HG03196 (cell line): ENCODE measurements around the gene IL7R.

Experiments
- ATAC-seq: cut with Tn5 transposase; IDR thresholded peaks from one replicate; pipeline ENCODE4 v1.9.1; 2021; ENCODE audit not compliant: unreplicated experiment

The IL7R gene, protein sequence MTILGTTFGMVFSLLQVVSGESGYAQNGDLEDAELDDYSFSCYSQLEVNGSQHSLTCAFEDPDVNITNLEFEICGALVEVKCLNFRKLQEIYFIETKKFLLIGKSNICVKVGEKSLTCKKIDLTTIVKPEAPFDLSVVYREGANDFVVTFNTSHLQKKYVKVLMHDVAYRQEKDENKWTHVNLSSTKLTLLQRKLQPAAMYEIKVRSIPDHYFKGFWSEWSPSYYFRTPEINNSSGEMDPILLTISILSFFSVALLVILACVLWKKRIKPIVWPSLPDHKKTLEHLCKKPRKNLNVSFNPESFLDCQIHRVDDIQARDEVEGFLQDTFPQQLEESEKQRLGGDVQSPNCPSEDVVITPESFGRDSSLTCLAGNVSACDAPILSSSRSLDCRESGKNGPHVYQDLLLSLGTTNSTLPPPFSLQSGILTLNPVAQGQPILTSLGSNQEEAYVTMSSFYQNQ

DNA sequence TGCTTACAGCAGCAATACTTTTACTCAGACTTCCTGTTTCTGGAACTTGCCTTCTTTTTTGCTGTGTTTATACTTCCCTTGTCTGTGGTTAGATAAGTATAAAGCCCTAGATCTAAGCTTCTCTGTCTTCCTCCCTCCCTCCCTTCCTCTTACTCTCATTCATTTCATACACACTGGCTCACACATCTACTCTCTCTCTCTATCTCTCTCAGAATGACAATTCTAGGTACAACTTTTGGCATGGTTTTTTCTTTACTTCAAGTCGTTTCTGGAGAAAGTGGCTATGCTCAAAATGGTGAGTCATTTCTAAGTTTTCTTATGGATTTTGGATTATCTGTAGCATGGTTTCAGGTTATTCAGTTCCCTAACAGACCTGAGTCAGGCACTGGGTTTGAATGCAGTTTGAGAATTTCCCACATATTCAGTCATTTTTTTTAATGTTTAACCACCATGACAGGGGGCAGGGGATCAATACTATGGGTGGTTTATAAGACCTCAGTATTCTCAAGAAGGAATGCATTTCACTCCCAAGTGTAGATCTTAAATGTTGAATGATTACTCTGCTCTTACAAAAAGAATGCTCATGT is at the start of gene IL7R:
TSS of gene IL7R (plus strand) at position 127 of the 587 bp plus-strand sequence. CDS start at position 214, 87 bp downstream.
- no peak for ATAC-seq

DNA sequence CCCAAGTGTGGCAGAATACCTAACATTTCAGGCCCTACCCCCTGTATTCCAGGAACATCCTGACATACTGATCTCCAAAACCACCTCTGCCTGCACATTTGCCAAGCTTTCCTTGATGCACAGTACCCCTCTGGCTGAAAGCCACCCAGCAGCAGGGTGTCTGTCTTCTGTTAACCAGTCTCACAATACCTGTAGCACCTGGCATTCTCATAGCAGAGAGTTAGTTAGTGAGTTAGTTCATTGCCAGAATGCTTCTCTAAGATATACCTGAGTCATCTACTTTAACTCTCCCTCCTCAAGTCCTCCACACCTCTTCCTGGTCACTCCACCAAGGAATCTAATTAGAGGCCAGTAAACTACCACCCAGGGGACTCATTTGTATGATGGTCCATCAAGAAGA is 46.1 kb upstream of the IL7R start:
- no peak for ATAC-seq

DNA sequence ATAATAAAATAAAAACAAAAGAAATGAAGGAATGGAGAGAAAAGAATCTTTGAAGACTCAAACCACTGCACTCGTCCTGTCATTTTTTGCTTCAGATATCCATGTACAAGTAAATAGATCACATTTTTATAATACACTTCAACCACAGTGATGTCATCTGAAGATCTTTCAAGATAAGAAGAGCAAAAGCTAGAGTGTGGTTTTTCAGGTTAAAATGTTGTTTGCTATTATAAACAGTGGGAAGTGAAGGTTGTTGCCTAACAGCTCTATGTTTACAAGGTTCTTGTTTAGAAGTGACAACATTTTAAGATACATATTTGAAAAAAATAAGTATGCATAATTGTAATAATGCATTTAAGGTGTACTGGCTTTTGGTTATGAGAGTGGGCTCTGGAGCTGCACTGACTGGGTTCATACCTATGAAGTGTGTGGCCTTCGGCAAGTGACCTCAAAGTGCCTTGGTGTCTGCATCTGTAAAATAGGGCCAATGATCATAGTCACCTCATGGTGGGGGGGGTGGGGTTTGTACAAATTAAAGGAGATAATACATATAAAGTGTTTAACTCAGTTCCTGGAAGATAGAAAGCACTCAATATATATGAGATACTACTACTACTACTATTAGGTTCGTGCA is 45.5 kb upstream of the IL7R start:
- ATAC-seq = no peak

DNA sequence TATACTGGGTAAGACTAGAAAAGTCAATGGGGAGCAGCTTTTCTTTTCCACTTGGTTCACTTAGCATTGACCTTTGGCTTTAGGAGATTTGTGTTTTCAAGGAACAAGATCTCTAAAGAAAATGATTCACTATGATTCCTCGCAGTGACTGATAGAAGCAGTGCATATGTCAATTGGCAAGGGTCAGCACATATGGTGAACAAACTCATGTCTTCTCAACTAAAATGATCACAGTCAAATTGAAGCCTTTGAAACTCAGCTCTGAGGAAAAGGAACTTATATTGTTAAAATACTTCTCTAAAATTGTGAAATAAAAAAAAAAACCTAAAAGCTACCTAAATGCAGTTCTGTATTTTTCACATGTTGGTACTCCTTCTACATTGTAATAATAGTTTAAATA is 43.2 kb upstream of the IL7R start:
- no peak for ATAC-seq

DNA sequence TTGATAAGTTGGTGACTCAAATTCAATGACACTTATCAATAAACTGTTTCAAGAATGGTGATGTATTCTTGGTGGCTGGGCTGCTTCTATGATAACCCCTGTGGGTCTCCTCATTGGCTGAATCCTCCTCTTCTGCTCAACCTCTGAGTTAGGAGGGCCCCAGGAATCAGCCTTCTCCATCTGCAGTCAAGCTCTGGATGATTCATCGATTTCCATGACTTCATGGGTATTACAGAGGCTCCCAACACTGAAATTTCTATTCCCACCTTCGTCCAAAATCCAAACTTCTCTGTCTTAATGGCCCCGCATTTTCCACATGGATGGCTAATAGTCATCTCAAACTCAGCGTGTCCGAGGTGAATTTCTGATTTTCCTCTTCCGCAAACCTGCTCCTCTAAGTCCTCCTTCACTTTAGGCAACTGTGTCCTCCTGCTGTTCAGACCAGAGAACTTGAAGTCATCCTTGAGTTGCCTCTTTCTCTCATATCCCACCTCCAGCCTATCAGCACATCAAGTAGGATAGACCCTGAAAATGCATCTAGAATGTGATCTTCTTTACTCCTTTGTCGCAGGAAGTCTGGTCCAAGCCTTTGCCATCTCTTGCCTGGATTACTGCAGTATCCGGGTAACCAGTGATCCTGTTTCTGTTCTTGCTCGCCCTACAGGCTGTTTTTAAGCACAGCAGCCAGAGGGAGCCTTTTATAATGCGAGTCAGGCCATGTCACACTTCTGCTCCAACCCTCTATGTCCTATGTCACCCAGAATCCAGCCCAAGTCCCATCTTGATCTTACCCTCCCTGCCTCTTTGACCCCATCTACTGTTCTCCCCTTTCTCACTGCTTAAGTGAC is 41.4 kb upstream of the IL7R start:
- ATAC-seq = no peak

DNA sequence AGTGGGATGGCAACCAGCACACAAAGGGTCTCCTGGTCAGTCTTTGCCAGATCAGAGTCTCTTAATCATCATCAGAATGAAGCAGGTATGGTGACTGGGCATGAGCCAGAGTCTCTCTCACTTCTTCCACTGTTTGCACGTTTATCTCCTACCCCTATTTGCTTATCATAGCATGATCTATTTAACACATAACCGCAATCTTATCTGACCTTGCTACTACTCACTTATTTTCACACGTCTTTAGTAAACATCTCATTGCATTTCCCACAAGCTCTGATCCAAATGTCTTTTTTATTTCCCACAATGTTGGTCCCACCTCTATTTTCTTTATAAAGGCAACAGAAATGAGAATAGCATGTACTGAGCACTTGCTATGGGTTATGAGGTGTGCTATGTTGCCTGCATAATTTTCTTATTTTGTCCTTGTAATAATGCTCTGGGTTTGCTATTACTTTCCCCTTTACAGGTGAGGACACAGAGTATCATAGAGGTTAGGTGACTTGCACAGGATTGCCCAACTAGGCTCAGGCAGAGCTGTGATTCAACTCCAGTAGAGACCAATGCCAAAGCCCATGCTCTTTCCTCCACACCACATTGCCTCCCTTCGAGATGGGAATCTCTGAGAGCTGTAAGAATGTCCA is 39.7 kb upstream of the IL7R start:
- ATAC-seq = no peak

DNA sequence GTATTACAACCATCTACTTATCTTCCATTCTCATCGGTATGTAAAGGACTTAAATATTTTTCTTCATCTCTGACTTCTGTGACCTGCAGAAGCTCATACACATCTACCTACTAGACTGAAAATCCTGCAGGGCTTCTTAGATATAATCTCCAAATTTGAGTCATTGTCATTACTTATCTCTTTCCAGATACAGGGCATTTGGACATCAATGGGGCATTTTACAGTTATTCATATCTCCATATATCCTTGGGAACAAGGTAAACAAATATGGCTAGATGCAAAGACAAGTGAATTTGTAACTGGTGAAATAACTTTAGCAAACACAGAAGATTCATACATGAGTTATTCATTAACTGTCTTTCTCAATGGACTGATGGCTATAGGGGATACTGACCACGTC is 37.7 kb upstream of the IL7R start:
- no peak for ATAC-seq

DNA sequence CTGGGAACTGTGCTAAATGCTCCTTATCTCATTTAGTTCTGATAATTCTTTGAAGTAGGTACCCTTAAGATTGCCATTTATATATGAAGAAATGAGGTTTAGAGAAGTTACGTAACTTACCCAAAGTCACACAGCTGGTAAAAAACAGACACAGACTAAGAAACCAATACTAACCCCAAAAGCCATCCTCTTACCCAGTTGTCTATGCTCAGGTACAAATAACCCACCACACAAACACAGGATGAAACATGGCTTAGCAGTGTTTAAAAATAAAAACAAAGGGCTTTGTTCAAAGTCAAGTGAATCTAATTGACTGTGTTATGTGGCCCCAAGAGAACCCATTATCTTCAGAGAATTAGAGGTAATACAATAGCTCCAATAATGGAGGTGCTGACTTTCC is 37.0 kb upstream of the IL7R start:
- ATAC-seq = no peak

DNA sequence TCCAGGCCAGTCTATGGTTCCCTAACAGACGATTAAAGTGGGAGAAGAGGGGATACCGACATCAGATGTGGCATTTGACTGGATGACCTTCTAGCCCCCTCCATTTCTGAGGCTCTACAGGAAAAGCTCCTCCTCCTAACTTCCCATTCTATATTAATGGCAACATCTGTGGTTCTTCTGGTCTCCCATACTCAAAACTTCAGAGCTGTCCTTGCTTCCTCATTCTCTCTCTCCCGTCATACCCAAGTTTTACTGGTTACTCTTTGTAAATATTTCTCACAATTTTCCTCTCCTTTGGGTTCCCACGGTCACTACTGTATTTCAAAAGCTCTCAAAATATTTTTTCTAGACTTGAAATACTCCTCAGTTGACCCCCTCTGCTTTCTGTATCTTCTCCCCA is 36.0 kb upstream of the IL7R start:
- no peak for ATAC-seq

DNA sequence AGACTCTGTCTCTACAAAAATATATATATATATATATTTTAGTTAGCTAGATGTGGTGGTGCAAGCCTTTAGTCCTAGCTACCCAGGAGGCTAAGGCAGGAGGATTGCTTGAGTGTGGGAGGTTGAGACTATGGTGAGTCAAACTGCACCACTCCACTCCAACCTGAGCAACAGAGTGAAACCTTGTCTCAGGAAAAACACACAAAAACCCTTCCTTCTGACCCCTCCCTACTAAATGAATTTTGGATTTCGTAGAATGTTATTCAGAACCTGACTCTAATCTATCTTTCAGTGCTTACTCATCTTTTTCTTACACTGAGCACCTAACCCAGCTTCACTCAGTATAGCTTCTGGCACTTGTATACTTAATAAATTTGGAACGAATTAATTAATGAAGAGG is 35.2 kb upstream of the IL7R start:
- ATAC-seq = no peak

DNA sequence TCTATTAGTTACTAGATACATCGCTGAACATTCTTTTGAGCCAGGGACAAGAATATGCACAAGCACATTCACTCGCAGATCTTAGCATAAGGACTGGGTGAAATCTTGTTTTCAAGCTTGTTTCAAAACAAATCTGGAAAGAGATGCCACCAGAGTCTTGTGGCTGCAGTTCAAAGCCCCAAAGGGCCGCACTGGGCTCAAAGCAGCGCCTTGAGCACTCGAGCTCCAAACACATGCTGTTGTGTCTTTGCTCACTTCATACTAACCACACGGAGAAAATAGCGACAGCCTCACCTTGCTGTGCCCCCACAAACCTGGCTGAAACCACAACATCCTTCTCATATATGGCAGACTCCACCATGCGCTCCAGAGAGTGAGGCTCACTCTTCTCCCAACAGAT is 34.2 kb upstream of the IL7R start:
- no peak for ATAC-seq

DNA sequence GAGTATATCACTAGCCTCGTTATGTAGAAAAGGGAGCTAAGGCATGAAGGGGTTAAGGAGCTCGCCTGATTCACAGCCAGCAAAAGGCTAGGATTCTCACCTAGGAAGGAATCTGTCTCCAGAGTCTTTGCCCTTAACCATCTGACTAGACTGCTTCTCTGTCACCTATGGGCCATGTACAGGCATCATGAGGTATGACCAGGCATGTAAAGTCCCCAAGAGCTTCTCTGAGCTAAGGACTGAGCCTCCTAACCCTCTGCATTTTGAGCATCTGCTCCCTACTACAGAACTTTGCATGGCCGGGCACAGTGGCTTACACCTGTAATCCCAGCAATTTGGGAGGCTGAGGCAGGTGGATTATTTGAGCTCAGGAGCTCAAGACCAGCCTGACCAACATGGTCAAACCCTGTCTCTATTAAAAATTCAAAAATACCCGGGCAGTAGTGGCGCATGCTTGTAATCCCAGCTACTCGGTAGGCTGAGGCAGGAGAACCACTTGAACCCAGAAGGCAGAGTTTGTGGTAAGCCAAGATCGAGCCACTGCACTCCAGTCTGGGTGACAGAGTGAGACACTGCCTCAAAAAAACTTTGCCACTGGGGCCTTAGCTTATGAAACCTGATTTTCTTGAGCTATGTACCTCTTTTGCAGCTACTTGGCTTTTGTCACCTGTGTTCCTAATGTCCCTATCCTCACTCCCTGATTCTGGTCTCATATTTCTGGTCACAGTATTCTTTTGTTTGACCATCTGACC is 33.2 kb upstream of the IL7R start:
- no peak for ATAC-seq

DNA sequence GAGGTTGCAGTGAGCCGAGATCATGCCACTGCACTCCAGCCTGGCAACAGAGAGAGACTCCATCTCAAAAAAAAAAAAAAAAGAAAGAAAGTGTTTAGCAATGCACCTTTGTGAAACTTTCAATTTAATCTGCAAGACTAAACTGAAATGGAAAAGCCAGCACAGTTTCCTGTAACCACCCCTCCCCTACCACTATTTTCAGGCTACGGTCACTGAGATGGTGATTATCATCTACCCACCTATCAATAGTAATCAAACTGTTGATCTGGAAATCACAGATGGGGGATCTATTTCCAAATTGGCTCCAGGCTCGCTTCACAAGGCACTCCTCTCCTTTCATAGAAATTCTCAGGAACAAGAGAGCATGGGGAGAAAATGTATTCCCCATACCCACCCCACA is 30.6 kb upstream of the IL7R start:
- ATAC-seq = no peak

DNA sequence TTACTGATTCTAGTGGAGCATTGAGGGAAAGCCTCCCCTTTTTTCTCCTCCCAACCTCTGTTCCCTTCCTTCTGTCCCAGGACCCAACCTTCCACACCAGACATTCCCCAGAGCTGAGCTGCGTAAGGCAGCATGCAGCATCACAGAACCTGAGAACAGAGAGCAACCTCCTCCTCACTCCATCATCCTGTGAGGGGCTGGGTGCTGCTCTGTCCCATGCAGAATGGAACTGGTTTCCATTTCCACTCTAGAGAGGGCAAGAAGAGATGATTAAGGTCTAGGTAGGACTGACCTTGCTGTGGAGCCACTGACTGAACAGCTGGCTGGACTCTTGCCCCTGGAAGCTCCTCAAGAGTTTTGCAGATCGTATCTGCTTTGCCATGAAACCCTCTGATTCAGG is 30.1 kb upstream of the IL7R start:
- ATAC-seq = no peak

DNA sequence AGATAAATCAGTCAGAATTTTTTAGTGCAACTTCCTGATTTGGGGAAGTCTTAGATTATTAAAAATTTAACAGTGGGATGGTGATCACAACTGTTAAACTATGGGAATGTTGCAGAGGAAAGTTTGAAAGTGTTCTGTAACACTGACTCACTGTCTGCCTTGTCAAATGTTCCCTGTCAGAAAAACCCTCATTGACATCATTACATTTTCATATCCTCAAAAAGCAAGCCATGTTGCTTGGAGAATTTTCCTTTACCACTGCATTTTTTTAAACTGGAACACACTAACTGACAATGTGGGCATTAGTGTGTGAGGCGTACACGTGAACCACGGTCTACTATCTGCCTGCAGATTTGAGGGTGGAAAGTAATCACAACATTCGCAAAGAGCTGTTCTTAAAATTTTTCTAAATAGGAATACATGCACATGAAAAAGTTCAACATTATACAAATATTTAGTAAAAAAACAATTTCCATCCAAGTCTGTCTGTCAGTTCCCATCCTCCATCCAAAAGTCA is 28.6 kb upstream of the IL7R start:
- no peak for ATAC-seq

DNA sequence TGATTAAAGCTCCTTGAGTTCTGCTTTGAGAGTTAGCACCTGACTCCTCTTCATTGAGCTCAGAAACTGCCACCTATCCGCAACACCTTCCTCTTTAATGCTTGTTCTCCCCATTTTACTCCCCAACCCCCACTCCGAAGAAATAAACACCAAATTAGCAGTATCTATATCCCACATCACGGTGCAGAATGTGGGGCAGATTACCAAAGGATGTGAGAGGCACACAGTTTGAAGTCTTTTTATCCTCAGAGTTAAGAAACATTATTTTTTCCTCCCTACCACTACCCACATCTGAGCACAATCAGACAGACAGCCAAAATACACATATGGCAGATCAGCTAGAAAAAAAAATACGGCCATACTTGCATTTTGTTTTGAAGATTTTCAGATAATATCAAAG is 26.1 kb upstream of the IL7R start:
- ATAC-seq = no peak

DNA sequence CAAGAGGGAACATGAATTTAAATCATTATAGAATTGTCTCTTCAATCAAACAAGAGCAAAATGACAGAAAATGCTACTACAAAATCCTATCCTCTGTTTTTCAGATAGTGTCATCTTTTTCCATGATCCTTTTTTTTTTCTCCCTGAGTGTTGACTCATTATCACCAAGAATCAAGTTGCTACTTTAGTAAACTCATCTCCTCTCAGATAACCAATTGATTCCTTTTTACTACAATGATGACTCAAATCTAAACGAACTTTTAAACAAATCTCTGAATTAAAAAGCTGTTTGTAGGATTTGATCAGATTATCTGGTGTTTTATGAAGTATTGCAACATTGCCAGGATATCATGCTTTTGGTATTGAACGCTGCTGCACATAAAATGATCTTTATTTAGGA is 23.9 kb upstream of the IL7R start:
- ATAC-seq = no peak

DNA sequence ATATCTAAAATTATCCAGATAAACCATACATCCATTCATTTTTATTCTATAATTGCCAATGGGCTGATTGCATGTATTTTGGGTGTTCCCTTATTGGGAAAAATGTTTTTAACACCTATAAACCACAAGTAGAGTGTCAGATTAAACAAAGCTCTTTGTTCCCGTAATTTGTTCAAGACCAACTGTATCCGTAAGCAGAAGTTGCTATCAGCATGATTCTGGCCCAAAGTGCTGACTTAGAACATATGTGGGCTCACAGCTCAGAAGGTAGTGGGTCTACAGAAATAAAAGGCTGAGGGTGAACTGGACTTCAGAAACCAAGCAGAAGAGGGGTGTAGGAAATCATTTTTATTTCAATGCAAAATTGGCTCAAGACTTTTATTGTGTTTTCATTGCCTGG is 23.5 kb upstream of the IL7R start:
- ATAC-seq = no peak

DNA sequence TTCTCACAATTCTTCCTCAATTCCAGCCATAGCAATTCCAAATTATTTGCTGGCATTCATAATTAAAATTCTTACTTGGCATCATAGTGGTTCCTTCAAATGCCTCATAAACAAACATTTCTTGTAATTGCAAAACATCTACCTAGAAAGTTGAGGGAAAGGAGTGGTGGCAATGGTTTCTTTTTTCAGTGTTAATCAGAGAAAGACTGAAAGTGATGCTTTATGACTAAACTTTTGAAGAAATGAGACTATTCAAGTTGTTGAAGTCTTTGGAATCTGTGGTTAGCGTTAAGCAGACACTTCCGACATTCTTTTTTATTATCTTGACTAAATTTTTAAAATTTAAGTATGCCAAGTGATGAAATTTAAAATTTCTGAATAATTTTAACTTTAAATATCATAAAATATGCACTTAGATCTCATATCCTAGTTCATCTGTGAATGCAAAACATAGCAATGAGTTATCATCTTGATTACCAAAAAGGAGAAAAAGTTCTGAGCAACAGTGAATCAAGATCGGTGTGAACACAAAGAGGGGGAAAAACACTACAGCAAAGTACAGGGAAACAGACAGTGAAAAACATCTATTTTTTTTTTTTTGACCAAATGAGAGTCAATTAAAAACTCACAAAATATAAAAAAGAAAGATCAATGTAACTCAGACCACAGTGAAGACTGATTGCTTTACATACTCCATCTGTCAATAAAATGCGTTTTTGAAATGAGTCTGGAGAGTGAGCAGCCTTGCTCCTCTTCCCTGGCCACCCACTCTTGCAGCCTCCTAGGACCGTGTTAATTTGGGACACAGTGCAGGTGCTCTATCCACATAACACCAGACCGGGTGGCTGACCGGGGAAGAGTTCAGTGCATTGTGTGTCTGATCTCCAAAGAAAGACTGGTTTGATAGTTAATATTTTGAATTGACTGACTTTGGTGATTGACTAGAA is 20.6 kb upstream of the IL7R start:
- ATAC-seq = no peak
